BE2C (cell line): ENCODE data around the gene TBC1D8.

ENCODE experiments used
- DNase-seq: peaks from one replicate; pipeline ENCODE4 v3.0.0-alpha.2; 2020
- H3K27me3 ChIP-seq: fragments of 250-450 bp; sonication (Bioruptor Pico); 2 replicates; pipeline ENCODE4 v1.5.1; 2020; ENCODE audit warnings: mild to moderate bottlenecking
- H3K36me3 ChIP-seq: fragments of 250-450 bp; sonication (Bioruptor Pico); 2 replicates; pipeline ENCODE4 v1.5.1; 2020; ENCODE audit warnings: mild to moderate bottlenecking
- H3K4me1 ChIP-seq: fragments of 250-450 bp; sonication (Bioruptor Pico); 2 replicates; pipeline ENCODE4 v1.5.1; 2020
- H3K4me3 ChIP-seq: 2 replicates; pipeline ENCODE4 v1.5.1; 2011; ENCODE audit warnings: low read depth, low read length
- H3K9me3 ChIP-seq: fragments of 250-450 bp; sonication (Bioruptor Pico); 2 replicates; pipeline ENCODE4 v1.5.1; 2020
- CTCF ChIP-seq: IDR thresholded peaks from 2 replicates; pipeline ENCODE4 v1.5.1; 2012; ENCODE audit warnings: mild to moderate bottlenecking, low read depth, low read length

The TBC1D8 gene

DNA sequence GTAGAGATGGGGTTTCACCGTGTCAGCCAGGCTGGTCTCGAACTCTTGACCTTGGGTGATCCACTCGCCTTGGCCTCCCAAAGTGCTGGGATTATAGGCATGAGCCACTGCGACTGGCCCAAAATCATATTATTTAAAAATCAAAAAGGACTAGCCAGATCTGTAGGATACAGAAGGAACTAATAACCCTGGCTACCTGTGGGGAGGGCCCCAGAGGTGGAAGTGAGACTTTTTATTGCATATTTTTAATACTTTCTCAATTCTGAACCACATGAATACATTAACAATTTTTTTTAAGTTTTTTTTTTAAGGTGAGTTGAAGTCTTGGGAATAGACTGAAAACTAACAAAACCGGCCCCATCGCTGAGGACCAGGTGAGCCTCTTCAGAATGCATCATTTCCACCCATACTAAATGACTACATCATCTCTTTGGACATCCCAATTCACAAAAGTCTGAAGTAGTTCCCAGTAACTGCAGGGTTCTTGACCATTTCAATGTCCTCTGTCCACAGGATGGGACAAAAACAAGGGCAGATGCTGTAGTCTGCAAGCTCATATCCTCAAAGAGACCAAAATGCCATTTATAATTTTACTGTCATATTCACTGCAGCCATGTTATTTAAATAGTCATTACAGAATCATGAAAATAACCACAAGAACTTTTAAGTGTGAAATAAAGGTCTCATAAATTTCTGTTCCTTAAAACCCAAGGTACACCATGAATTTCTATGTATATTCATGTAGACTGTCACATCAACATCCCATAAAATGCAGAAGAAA, 127.7 kb downstream of the TBC1D8 start:
- TF ChIP-seq CTCF: no peak
- no peaks in the 10 kb centered on the region for H3K9me3 ChIP-seq
- no peaks in the 10 kb centered on the region for H3K4me1 ChIP-seq
- H3K4me3 ChIP-seq: no peak overlapping the region
- no peak for DNase-seq
- H3K36me3 ChIP-seq: peaks cover 10% of the 10 kb centered on the region
- H3K27me3 ChIP-seq: no peaks in the 10 kb centered on the region

GRCh38 chr2:101022221-101022620, 129.0 kb downstream of the TBC1D8 start:
- Histone ChIP-seq H3K27me3 (no peaks in the 10 kb centered on the region), H3K4me1 (no peaks in the 10 kb centered on the region), H3K36me3 (peaks cover 10% of the 10 kb centered on the region), H3K9me3 (no peaks in the 10 kb centered on the region), H3K4me3 (no peak overlapping the region)
- no peak for TF ChIP-seq CTCF
- no peak for DNase-seq

DNA sequence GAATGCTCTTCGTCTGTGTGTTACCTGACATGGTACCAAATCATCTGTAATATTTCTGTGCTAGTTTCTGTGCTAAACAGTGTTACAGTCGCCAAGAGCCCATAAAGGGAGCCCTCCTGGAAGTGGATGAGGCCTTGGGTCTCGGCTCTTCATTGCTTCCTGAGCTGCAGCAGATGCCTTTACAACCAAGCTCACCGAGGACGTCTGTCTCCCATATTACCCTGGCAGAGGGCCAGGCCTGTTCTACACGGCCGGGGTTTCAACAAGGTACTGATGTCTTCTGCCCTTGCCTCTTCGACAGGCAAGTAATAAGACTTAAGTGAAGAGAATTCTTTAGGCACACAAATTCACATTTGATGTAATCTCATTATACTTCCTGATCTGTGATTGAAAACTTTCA, 132.2 kb downstream of the TBC1D8 start:
- Histone ChIP-seq H3K4me3 (no peak overlapping the region), H3K4me1 (no peaks in the 10 kb centered on the region), H3K27me3 (no peaks in the 10 kb centered on the region), H3K36me3 (peaks cover 18% of the 10 kb centered on the region), H3K9me3 (no peaks in the 10 kb centered on the region)
- DNase-seq: peak; percentile 41
- no peak for TF ChIP-seq CTCF

DNA sequence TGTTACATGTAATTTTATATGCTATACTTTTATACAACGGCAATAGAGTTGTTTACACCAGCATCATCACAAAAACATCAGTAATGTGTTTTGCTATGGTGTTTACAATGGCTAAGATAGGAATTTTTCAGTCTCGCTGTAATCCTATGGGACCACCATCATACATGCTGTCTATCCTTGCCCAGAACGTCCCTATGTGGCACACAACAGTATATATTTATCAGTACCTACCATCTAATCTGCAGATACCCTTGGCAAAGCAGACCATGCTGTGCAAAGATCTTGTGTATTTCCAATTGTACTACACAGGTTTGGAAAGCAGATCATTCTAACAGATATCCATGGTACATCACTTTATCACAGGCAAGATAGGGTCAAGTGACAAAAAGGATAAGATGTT, 133.8 kb downstream of the TBC1D8 start:
- Histone ChIP-seq H3K36me3 (peaks cover 26% of the 10 kb centered on the region), H3K4me3 (no peak overlapping the region), H3K9me3 (no peaks in the 10 kb centered on the region), H3K27me3 (no peaks in the 10 kb centered on the region), H3K4me1 (no peaks in the 10 kb centered on the region)
- no peak for TF ChIP-seq CTCF
- no peak for DNase-seq

DNA sequence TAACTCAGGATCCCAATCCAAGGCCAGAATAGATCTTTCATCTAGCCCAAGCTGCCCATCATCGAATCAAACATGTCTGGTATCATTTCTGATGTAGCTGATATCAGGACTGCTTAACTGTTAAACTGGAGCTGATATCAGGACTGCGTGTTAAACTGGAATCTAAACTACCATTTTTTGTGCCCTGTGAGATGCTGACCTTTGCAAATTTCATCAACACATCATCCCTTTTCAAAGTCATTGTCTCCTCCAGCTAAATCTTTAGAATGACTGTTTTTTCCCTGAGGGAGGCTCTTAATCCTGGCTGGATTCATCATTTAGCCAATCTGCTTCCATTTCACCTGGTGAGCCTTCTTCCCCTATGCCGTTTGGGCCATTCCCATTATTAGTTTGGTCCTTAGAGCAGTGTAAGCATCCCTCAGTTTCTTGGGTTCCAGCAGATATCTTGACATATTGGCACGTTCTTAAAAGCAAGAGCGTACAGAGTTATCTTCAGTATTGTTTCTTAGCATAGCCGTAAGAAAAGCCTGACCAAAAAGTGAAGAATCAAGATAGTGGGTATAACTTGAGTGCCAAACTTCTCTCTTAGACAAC, 136.8 kb downstream of the TBC1D8 start:
- H3K36me3 ChIP-seq: peaks cover 25% of the 10 kb centered on the region
- no peak for TF ChIP-seq CTCF
- H3K9me3 ChIP-seq: no peaks in the 10 kb centered on the region
- H3K4me3 ChIP-seq: no peak overlapping the region
- no peak for DNase-seq
- no peaks in the 10 kb centered on the region for H3K27me3 ChIP-seq
- no peaks in the 10 kb centered on the region for H3K4me1 ChIP-seq

- H3K36me3 ChIP-seq: peaks cover 22% of the 10 kb centered on the region
- peak; percentile 15 for DNase-seq
- TF ChIP-seq CTCF: peak; percentile 63
Observed at GRCh38 chr2:101012706-101013181, 138.4 kb downstream of the TBC1D8 start.

More at GRCh38 chr2:101012706-101013181, 138.4 kb downstream of the TBC1D8 start:
- no peaks in the 10 kb centered on the region for H3K4me1 ChIP-seq
- no peak overlapping the region for H3K4me3 ChIP-seq
- H3K9me3 ChIP-seq: no peaks in the 10 kb centered on the region
- no peaks in the 10 kb centered on the region for H3K27me3 ChIP-seq
